AG04450 (cell line): ENCODE results near the gene FAM219A. TPM values are rescaled to one million over a fixed set of nuclear protein-coding genes. Genes with fewer than 3 reads are reported as not detected.

Source experiments
- CTCF ChIA-PET: fragments of 300-600, 350-600 bp; formaldehyde crosslinking; extraction: SDS; loops from one replicate; lab custom pipeline; 2022; ENCODE audit warnings: antibody characterized with exemption, inconsistent platforms; lab: Charles Lee
- POLR2A ChIA-PET: fragments of 350-600 bp; formaldehyde crosslinking; extraction: SDS; loops from one replicate; lab custom pipeline; 2021; ENCODE audit warnings: antibody characterized with exemption, inconsistent platforms; lab: Yijun Ruan, JAX
- DNase-seq: peaks from one replicate; pipeline ENCODE4 v3.0.0-alpha.2; 2011; ENCODE audit warnings: low read depth, low spot score
- H3K27ac ChIP-seq: one replicate; pipeline ENCODE4 v1.5.1; 2012; ENCODE audit warnings: low read depth, low read length, control low read depth
- H3K27me3 ChIP-seq: one replicate; pipeline ENCODE4 v1.6.0; 2012; ENCODE audit warnings: low read length; ENCODE audit not compliant: control insufficient read depth, insufficient read depth
- H3K4me3 ChIP-seq: 2 replicates; pipeline ENCODE4 v1.5.1; 2011; ENCODE audit warnings: mild to moderate bottlenecking, low read depth, low read length, control low read depth
- H3K9me3 ChIP-seq: 2 replicates; pipeline ENCODE4 v1.5.1; 2012; ENCODE audit warnings: low read length; ENCODE audit not compliant: control insufficient read depth, insufficient read depth
- polyA plus RNA-seq: library from polyadenylated mRNA; depleted of rRNA; stranded (reverse); fragments of >200 nt; gene quantifications from 2 replicates; pipeline ENCODE4 v1.2.3, GENCODE V29; 2011
- TF ChIP-seq, protein P1 (sequence below): IDR thresholded peaks from 2 replicates; pipeline ENCODE4 v1.5.1; 2011; ENCODE audit warnings: low read depth, low read length, control low read depth, inconsistent platforms

Gene FAM219A
- polyA plus RNA-seq, 1 experiment: 8.0 TPM

DNA sequence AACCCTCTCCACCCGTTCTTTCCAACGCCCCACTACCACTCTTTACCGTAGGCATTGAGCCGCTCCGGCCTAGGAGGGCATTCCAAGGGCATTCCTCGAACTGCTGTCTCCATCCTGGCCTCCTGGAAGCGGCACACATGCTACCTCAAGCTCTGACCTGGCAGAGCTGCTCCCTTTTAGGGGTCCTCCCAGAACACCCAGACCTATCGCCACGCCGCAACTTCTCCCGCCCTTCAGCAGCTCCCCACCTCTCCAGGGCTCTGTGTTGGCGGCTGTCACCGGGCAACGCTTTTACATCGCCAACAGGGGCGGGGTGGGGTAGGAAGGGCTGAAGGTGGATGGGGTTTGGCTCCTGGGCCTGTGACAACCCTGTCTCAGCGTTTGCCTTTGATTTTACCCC is 77.0 kb downstream of the FAM219A start:
- POLR2A ChIA-PET: no interaction called here
- peak overlapping the region; percentile 58 for H3K4me3 ChIP-seq
- CTCF ChIA-PET: interaction anchor here (1.1 kb wide), 1 partner anchor 23 kb away, joined by 3 read pairs; no protein-coding TSS in a partner anchor
- TF ChIP-seq, protein P1, sequence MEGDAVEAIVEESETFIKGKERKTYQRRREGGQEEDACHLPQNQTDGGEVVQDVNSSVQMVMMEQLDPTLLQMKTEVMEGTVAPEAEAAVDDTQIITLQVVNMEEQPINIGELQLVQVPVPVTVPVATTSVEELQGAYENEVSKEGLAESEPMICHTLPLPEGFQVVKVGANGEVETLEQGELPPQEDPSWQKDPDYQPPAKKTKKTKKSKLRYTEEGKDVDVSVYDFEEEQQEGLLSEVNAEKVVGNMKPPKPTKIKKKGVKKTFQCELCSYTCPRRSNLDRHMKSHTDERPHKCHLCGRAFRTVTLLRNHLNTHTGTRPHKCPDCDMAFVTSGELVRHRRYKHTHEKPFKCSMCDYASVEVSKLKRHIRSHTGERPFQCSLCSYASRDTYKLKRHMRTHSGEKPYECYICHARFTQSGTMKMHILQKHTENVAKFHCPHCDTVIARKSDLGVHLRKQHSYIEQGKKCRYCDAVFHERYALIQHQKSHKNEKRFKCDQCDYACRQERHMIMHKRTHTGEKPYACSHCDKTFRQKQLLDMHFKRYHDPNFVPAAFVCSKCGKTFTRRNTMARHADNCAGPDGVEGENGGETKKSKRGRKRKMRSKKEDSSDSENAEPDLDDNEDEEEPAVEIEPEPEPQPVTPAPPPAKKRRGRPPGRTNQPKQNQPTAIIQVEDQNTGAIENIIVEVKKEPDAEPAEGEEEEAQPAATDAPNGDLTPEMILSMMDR: no peak
- H3K9me3 ChIP-seq: no peaks in the 10 kb centered on the region; the same call in 1 of the 2 replicates
- H3K27ac ChIP-seq: no peak overlapping the region
- no peak for DNase-seq
- H3K27me3 ChIP-seq: peaks cover 3% of the 10 kb centered on the region

DNA sequence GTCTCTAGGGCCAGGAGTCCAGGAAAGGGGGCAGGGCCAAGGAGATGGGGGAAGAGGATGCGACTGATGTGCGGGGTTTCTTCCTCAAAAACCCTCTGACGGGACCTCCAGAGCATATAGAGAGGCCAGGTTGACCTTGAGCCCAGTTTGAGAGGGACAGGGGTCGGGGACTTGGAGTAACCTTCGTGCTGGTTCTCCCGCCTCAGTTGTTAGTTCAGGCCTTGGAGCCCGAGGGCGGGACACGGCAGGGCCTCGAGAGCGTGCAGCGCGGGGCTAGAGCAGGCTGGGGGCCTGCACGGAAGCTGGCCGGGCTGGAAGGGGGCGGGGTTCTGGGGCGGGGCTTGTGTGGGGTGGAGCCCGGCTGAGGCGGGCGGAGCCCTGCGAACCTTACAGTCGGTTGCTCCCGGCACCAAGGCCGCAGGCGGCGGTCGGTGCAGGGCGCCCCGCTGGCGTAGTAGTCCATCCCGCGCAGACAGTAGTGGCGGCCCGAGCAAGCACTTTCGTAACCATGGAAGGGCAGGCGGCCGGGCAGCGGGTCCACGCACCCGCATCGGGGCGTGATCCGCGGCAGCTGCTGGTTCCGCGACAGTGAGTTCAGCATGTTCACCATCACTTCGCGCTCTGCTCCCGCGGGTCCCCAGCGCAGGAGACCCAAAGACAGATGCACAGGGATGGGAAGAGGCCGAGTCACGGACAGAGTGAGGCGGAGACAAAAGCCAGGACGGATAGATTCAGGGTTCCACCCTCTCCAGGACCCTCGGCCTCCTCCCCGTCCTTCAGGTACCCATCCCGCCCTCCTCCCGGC is 77.7 kb downstream of the FAM219A start:
- CTCF ChIA-PET: interaction anchor here (0.5 to 6.5 kb wide), 9 partner anchors 10 to 1100 kb away, joined by 3 to 59 read pairs (median 7); no protein-coding TSS in a partner anchor

GRCh38 chr9:34380034-34380510 is 78.3 kb downstream of the FAM219A start:
- ChIA-PET CTCF (interaction anchor here (0.6 to 6.5 kb wide), 7 partner anchors 10 to 1100 kb away, joined by 3 to 59 read pairs (median 7); no protein-coding TSS in a partner anchor), POLR2A (no interaction called here)

More for the DNA sequence above, 77.7 kb downstream of the FAM219A start:
- H3K4me3 ChIP-seq: peak overlapping the region; percentile 58
- TF ChIP-seq, protein P1: no peak
- no peaks in the 10 kb centered on the region; the same call in 1 of the 2 replicates for H3K9me3 ChIP-seq
- DNase-seq: peak; percentile 8
- POLR2A ChIA-PET: no interaction called here
- peaks cover 7% of the 10 kb centered on the region for H3K27me3 ChIP-seq
- no peak overlapping the region for H3K27ac ChIP-seq

GRCh38 chr9:34379334-34380033 is 78.9 kb downstream of the FAM219A start:
- DNase-seq: peak; percentile 49
- no peak overlapping the region for H3K27ac ChIP-seq
- H3K27me3 ChIP-seq: peaks cover 10% of the 10 kb centered on the region
- peak overlapping the region; percentile 36 for H3K4me3 ChIP-seq
- TF ChIP-seq, protein P1: peak; percentile 95
- H3K9me3 ChIP-seq: no peaks in the 10 kb centered on the region; the same call in 1 of the 2 replicates
- POLR2A ChIA-PET: interaction anchor here (0.5 kb wide), 1 partner anchor 337 kb away, joined by 6 read pairs; no protein-coding TSS in a partner anchor
- CTCF ChIA-PET: interaction anchor here (0.5 to 6.5 kb wide), 25 partner anchors 9 to 1099 kb away, joined by 3 to 59 read pairs (median 3); no protein-coding TSS in a partner anchor

More at GRCh38 chr9:34380034-34380510, 78.3 kb downstream of the FAM219A start:
- Histone ChIP-seq H3K27me3 (peaks cover 7% of the 10 kb centered on the region), H3K9me3 (no peaks in the 10 kb centered on the region; the same call in 1 of the 2 replicates), H3K27ac (no peak overlapping the region), H3K4me3 (no peak overlapping the region)
- TF ChIP-seq, protein P1: no peak
- no peak for DNase-seq
